HG02610 (cell line): ENCODE measurements around the gene RGMB.

Source experiments
- ATAC-seq: cut with Tn5 transposase; IDR thresholded peaks from one replicate; pipeline ENCODE4 v1.9.1; 2021; ENCODE audit warnings: mild to moderate bottlenecking, moderate library complexity; ENCODE audit not compliant: unreplicated experiment

The RGMB gene

GRCh38 chr5:98784411-98784810, 10.9 kb downstream of the RGMB start:
- ATAC-seq: no peak

- no peak for ATAC-seq
Measured at GRCh38 chr5:98785244-98785643, 11.8 kb downstream of the RGMB start.

- ATAC-seq: no peak
Measured at GRCh38 chr5:98786191-98786853, 12.9 kb downstream of the RGMB start.

GRCh38 chr5:98787131-98787719, 13.8 kb downstream of the RGMB start:
- no peak for ATAC-seq

GRCh38 chr5:98789029-98789428, 15.6 kb downstream of the RGMB start:
- ATAC-seq: no peak

GRCh38 chr5:98791001-98791519, 17.6 kb downstream of the RGMB start:
- no peak for ATAC-seq

- no peak for ATAC-seq
Measured at GRCh38 chr5:98791898-98792580, 18.6 kb downstream of the RGMB start.

- no peak for ATAC-seq
Measured at GRCh38 chr5:98793223-98793622, 19.8 kb downstream of the RGMB start.

GRCh38 chr5:98794001-98794400, 20.5 kb downstream of the RGMB start:
- no peak for ATAC-seq

- no peak for ATAC-seq
Measured at GRCh38 chr5:98794414-98795080, 21.1 kb downstream of the RGMB start.

- ATAC-seq: no peak
Measured at GRCh38 chr5:98795243-98795642, 21.8 kb downstream of the RGMB start.

- ATAC-seq: peak; percentile 80
Measured at GRCh38 chr5:98796197-98796972, 22.9 kb downstream of the RGMB start.

GRCh38 chr5:98798371-98798770, 24.9 kb downstream of the RGMB start:
- no peak for ATAC-seq

- no peak for ATAC-seq
Measured at GRCh38 chr5:98798847-98799246, 25.4 kb downstream of the RGMB start.

GRCh38 chr5:98804066-98804465, 30.6 kb downstream of the RGMB start:
- ATAC-seq: no peak

- ATAC-seq: no peak
Measured at GRCh38 chr5:98805070-98805469, 31.6 kb downstream of the RGMB start.

GRCh38 chr5:98807806-98808205, 34.3 kb downstream of the RGMB start:
- no peak for ATAC-seq

- ATAC-seq: no peak
Measured at GRCh38 chr5:98810206-98810605, 36.7 kb downstream of the RGMB start.

- peak; percentile 91 for ATAC-seq
Measured at GRCh38 chr5:98813755-98814154, 40.3 kb downstream of the RGMB start.

GRCh38 chr5:98816582-98817222, 43.2 kb downstream of the RGMB start:
- no peak for ATAC-seq
